WERI-Rb-1 (cell line): ENCODE measurements around the gene ANTXR2.

ENCODE experiments used
- DNase-seq: peaks from one replicate; pipeline ENCODE4 v3.0.0-alpha.2; 2020
- H3K27ac ChIP-seq: fragments of 250-450 bp; sonication (Bioruptor Pico); 2 replicates; pipeline ENCODE4 v1.5.1; 2020; ENCODE audit warnings: mild to moderate bottlenecking, moderate library complexity
- H3K27me3 ChIP-seq: fragments of 250-450 bp; sonication (Bioruptor Pico); 2 replicates; pipeline ENCODE4 v1.5.1; 2021; ENCODE audit warnings: mild to moderate bottlenecking, low read depth, moderate library complexity; ENCODE audit not compliant: insufficient read depth, severe bottlenecking
- H3K36me3 ChIP-seq: fragments of 250-450 bp; sonication (Bioruptor Pico); 2 replicates; pipeline ENCODE4 v1.5.1; 2020; ENCODE audit warnings: mild to moderate bottlenecking, moderate library complexity
- H3K4me3 ChIP-seq: 2 replicates; pipeline ENCODE4 v1.5.1; 2011; ENCODE audit warnings: low read depth, mild to moderate bottlenecking, control low read depth, low read length
- H3K9me3 ChIP-seq: fragments of 250-450 bp; sonication (Bioruptor Pico); 2 replicates; pipeline ENCODE4 v1.5.1; 2021; ENCODE audit warnings: mild to moderate bottlenecking, moderate library complexity; ENCODE audit not compliant: severe bottlenecking
- CTCF ChIP-seq: IDR thresholded peaks from 2 replicates; pipeline ENCODE4 v1.5.1; 2011; ENCODE audit warnings: low read depth, mild to moderate bottlenecking, control low read depth, inconsistent platforms, low read length

Gene ANTXR2

GRCh38 chr4:80026100-80026499, 46.9 kb downstream of the ANTXR2 start:
- Histone ChIP-seq H3K36me3 (peaks cover 18% of the 10 kb centered on the region), H3K9me3 (no peaks in the 10 kb centered on the region), H3K4me3 (no peak overlapping the region), H3K27ac (no peak overlapping the region), H3K27me3 (no peaks in the 10 kb centered on the region)
- DNase-seq, result no peak
- no peak for TF ChIP-seq CTCF

GRCh38 chr4:80024335-80024734, 48.7 kb downstream of the ANTXR2 start:
- H3K36me3 ChIP-seq, result peaks cover 4% of the 10 kb centered on the region
- no peak overlapping the region for H3K27ac ChIP-seq
- TF ChIP-seq CTCF, result no peak
- no peak for DNase-seq
- H3K9me3 ChIP-seq, result no peaks in the 10 kb centered on the region
- H3K4me3 ChIP-seq, result no peak overlapping the region
- no peaks in the 10 kb centered on the region for H3K27me3 ChIP-seq

- no peak overlapping the region for H3K27ac ChIP-seq
- H3K27me3 ChIP-seq, result no peaks in the 10 kb centered on the region
- DNase-seq, result no peak
- no peak for TF ChIP-seq CTCF
- H3K4me3 ChIP-seq, result no peak overlapping the region
- H3K9me3 ChIP-seq, result no peaks in the 10 kb centered on the region
- H3K36me3 ChIP-seq, result peaks cover 10% of the 10 kb centered on the region
Measured at GRCh38 chr4:80022282-80022681, 50.7 kb downstream of the ANTXR2 start.

- peaks cover 8% of the 10 kb centered on the region for H3K36me3 ChIP-seq
- no peaks in the 10 kb centered on the region for H3K27me3 ChIP-seq
- no peak overlapping the region for H3K4me3 ChIP-seq
- no peak overlapping the region for H3K27ac ChIP-seq
- H3K9me3 ChIP-seq, result no peaks in the 10 kb centered on the region
- no peak for TF ChIP-seq CTCF
- no peak for DNase-seq
Measured at GRCh38 chr4:80017125-80017854, 55.7 kb downstream of the ANTXR2 start.

GRCh38 chr4:80016506-80016905, 56.5 kb downstream of the ANTXR2 start:
- DNase-seq, result no peak
- Histone ChIP-seq H3K36me3 (peaks cover 8% of the 10 kb centered on the region), H3K27ac (no peak overlapping the region), H3K4me3 (no peak overlapping the region), H3K9me3 (no peaks in the 10 kb centered on the region), H3K27me3 (no peaks in the 10 kb centered on the region)
- no peak for TF ChIP-seq CTCF
